ENCODE data around the gene HAAO. TPM values are rescaled to one million over a fixed set of nuclear protein-coding genes. Genes with fewer than 3 reads are reported as not detected.

Gene HAAO
- total RNA-seq, 1 donor: 0.43 TPM

GRCh38 chr2:42781181-42781580, 11.2 kb downstream of the HAAO start:
- DNase-seq (ENCODE audit: low read depth): no peak
- no peak for TF ChIP-seq CTCF (IDR thresholded peaks at IDR 0.05; ENCODE audit: insufficient read depth, low read depth, low read length)
- no peak overlapping the region for H3K4me3 ChIP-seq (ENCODE audit: low read depth, low read length)

GRCh38 chr2:42777883-42778805, 14.2 kb downstream of the HAAO start:
- no peak overlapping the region for H3K4me3 ChIP-seq (ENCODE audit: low read depth, low read length)
- no peak for TF ChIP-seq CTCF (IDR thresholded peaks at IDR 0.05; ENCODE audit: insufficient read depth, low read depth, low read length)
- no peak for DNase-seq (ENCODE audit: low read depth)

DNA sequence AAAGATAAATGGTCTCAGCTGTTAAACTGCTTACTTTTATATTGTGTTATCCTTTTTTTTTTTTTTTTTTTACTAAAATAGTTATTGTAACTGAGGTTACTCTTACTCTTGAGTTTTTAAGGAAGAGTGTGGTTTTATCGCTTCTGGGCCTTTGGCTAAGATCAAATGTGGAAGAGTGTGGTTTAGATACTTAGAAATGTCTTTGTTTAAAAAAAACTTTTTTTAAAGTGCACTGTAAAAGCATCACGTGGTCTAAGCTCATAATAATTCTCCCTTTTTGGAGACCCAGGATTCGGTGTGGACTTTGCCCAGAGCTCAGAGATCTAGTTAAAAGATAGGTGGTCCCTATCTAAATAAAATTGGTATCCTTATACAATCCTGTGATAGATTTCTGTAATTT, 16.6 kb downstream of the HAAO start:
- no peak overlapping the region for H3K4me3 ChIP-seq (ENCODE audit: low read depth, low read length)
- no peak for TF ChIP-seq CTCF (IDR thresholded peaks at IDR 0.05; ENCODE audit: insufficient read depth, low read depth, low read length)
- DNase-seq (ENCODE audit: low read depth): no peak

DNA sequence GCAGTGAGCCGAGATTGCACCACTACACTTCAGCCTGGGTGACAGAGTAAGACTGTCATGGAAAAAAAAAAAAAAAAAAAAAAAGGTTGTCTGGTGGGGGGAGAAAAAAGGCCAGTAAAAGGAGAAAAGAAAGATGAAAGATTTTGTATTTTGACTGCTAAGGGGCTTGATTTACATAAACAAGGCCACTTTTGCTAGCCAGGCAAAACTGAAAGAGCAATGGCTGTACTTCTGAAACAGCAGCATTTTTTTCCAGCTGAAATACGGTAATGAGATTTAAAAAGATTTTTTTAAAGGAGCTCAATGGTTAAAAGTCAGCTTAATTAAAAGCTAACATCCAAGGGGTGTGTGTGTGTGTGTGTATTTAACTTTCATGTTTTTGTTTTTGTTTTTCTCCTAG, 17.2 kb downstream of the HAAO start:
- TF ChIP-seq CTCF (IDR thresholded peaks at IDR 0.05; ENCODE audit: insufficient read depth, low read depth, low read length): no peak
- H3K4me3 ChIP-seq (ENCODE audit: low read depth, low read length): no peak overlapping the region
- DNase-seq (ENCODE audit: low read depth): no peak

- H3K4me3 ChIP-seq (ENCODE audit: low read depth, low read length): no peak overlapping the region
- DNase-seq (ENCODE audit: low read depth): no peak
- no peak for TF ChIP-seq CTCF (IDR thresholded peaks at IDR 0.05; ENCODE audit: insufficient read depth, low read depth, low read length)
Measured at GRCh38 chr2:42771546-42772153, 20.7 kb downstream of the HAAO start.

- DNase-seq (ENCODE audit: low read depth): peak; percentile 61
- peak; percentile 57 for TF ChIP-seq CTCF (IDR thresholded peaks at IDR 0.05; ENCODE audit: insufficient read depth, low read depth, low read length)
Measured at GRCh38 chr2:42770288-42771131, 21.9 kb downstream of the HAAO start.

More at GRCh38 chr2:42770288-42771131, 21.9 kb downstream of the HAAO start:
- no peak overlapping the region for H3K4me3 ChIP-seq (ENCODE audit: low read depth, low read length)

All from fibroblast of villous mesenchyme (primary cell).